ENCODE measurements around the gene SLC4A7.
"Not testable (repeated sequence)": the region's sequence is repeated elsewhere in the genome, so short reads cannot be mapped to it uniquely, and the experiment has no call there.

The SLC4A7 gene

DNA sequence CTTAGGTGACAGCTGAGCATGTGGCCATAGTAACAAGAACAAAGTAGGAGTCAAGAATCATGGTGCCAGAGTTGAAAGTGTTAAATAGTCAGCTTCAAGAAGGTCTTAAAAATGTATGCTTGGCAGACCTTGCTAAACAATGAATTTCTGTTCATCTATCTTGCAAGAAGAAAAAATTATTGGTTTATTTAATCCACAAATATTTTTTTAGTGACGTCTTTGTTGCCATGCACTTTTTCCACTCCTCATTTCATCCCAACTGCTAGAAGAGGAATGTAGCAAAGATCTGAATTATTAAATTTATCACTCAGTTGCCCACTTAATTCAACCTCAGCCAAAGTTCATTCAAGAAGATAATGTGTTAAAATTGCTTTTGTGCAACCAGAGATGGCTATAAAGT lies 3.2 kb upstream of the SLC4A7 start:
- no peak for DNase-seq (ENCODE audit: low read depth)

DNA sequence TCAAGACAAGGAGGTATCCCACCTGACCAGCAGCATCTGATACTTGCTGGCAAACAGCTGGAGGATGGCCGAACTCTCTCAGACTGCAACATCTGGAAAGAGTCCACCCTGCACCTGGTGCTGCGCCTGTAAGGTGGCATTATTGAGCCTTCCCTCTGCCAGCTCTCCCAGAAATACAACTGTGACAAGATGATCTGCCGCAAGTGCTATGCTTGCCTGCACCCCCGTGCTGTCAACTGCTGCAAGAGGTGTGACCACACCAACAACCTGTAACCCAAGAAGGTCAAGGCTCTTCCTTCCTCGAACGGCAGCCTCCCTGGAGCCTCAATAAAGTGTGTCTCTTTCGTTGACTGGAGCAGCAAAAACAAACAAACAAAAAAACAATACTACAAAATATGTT lies 2.2 kb upstream of the SLC4A7 start:
- no peak for DNase-seq (ENCODE audit: low read depth)

DNA sequence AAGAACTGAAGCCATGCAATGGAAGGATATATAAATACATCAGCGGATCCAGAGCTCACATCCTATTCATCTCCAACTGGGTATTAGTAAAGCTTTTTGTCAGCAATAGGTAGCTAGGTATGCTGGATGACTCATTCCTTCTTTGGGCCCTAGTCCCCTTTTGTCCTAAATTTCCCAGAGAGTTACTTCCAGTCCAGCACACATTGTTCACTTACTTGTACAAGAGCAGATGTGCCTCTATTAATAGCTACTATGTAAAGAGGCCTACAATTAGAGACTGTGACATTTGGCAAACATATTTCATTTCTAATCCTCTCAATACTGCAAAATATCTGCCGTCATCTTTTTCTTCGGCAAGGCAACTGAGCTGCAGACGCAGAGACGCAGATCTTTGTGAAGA lies 1.7 kb upstream of the SLC4A7 start:
- no peak for DNase-seq (ENCODE audit: low read depth)

DNA sequence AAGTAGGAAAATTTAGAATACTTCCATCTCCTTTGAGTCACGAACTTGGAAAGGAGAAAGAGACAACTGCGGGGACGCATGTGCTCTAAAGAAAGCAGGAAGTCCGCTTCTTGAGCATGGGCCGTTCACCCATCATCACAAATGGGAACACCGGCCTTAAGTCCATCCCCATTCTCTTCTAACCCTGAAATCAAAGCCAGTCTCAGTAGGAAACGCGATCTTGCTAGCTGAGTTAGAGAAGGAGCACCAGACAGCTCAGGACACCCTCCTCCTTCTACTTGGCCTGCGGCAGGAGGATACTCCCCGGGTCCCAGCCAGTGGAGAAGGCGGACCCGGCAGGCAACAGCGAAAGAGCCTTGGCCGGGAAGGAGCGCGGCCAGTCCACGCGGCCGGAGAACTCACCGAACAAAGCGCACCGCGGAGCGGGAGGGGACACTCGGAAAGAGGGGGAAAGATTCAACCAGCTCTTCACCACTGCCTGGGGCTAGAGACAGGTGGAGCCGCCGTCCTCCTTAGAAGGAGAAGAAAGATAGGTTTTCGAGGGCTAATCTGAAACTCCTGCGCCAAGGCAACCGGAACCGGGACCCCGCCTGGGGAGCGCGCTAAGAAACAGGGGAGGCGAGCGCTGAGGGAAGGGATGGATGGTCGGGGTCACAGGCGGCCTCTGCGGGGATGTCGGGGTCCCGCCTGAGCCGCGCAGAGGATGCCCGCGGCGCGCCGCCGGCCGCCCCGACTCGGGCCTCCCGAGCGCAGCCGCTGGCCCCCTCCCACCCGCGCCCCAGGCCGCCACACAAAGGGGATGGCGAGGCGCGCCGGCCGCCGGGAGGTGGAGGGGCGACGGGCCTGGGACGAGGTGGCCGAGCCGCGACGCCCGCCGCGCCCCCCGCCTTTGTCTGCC lies 818 bp downstream of the SLC4A7 start:
- DNase-seq (ENCODE audit: low read depth): peak; percentile 61

DNA sequence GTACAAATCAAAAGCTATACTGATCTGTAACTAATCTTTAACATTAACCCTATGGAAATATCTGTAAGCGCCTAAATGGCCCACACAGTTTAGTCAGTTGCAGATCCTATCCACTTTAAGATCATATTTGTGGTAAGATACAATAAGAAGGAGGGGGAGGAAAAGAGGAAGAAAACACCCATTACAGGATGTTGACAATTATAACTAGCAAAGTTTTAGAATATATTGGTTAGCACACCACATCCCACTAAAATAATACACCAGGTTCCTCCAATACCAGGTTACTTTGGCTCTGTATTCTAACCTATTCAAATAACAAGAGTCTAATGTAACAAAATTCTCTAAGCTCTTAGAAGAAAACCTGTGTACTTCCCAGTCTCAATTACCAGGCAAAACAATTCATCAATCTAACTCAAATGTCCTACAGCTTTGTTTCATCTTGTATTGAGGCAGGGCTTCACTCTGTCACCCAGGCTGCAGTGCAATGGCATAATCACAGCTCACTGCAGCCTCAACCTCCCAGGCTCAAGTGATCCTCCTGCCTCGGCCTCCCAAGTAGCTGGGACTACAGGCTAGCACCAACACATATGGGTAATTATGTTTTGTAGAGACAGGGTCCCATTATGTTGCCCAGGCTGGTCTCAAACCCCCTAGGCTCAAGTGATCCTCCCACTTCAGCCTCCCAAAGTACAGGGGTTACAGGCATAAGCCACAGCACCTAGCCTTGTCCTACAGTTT lies 4.2 kb downstream of the SLC4A7 start:
- DNase-seq (ENCODE audit: low read depth): no peak

DNA sequence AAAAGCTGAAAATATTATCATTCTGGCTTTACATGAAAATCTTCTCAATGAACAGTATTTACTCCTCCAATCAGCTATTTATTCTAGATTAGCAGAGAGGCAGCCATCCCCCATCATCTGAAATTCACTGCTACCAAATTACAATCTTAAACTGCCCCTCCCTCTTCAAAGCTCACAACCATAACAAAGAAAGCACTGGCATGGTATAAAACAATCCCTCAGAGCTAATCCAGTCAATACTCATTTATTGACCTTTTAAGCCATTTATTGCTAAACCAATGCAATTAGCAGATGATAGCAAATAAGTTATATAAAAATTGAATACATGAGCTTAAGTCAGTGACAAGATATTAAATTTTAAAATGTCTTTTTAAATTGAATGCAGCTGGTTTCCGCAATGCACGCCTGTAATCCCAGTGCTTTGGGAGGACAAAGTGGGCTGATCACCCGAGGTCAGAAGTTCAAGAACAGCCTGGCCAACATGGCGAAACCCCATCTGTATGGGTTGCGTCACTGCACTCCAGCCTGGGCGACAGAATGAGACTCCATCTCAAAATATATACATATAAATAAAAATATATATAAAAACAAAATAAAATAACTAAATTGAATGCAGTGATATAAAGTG lies 12.1 kb downstream of the SLC4A7 start:
- DNase-seq (ENCODE audit: low read depth): no peak

DNA sequence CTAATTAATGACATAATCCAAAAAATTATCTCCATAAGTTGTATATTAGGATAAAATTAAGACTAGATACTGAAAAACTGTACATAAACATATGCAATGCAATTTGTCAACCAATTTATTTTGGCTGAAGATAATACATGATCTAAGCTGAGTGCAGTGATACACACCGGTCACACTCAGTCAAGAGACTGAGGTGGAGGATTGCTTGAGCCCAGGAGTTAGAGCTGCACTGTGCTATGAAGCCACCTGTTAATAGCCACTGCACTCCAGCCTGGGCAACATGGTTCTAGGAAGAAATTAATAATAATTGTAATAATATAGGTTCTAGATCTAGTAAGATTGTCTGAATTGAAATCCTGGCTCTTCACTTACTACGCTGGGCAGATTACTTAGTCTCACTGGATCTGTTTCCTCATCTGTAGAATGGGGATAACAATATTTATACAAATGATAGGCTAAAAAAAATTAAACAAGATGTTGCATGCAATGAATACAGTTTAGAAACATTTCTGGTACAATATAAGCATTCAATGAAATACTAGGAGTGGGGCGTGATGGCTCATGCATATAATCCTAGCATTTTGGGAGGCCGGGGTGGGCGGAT lies 15.8 kb downstream of the SLC4A7 start:
- no peak for DNase-seq (ENCODE audit: low read depth)

DNA sequence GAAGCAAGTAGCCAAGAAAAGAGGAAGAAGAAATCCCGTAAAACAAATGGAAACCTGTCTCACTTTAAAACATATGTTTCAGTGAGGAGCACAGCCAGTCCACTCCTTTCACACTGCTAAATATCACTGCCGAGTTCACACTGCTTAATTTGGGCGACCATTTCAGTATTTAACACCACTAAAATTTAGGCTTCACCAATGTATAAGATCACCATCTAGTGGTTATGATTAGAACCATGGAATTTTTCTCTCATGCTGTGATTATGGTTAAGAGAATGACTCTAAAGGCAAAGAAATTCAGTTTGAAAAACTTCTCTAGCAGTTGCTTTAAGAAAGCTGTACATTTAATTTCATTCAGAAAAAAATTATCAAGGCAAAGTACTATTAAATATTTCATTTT lies 16.6 kb downstream of the SLC4A7 start:
- no peak for DNase-seq (ENCODE audit: low read depth)

DNA sequence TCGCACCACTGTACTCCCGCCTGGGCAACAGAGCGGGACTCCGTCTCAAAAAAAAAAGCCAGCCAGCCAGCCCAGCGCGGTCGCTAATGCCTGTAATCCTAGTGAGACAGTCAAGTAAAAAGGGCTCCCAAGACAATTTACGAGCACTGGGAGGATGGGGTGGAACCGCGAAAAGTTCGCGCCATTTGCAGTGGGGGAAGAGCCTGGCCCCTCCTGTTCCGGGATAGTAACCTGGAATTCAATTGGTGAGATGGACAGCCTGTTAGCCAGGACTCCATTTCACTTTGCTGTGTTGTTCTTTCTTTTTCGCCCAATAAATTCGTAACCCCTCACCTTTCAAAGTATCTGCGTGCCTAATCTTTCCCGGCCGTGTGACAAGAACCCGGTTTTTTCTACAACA lies 19.5 kb downstream of the SLC4A7 start:
- DNase-seq (ENCODE audit: low read depth): no peak

DNA sequence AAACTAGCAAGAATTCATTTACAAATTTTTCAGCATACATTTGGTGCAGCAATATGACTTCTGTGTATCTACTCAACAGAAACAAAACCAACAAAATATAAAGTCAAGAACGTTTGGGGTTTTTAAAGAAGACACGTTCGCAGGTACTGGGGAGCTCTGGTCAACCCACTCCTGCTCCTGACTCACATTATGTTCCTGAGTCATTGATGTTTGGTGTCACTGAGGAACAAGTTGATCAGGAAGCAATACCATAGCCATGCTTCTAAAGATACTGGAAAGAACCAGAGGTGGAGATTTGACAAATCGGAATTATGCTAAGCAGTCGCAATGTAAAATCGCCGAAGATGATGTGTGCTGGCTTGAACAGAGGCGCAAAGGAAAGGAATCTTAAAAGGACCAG lies 22.0 kb downstream of the SLC4A7 start:
- no peak for DNase-seq (ENCODE audit: low read depth)

DNA sequence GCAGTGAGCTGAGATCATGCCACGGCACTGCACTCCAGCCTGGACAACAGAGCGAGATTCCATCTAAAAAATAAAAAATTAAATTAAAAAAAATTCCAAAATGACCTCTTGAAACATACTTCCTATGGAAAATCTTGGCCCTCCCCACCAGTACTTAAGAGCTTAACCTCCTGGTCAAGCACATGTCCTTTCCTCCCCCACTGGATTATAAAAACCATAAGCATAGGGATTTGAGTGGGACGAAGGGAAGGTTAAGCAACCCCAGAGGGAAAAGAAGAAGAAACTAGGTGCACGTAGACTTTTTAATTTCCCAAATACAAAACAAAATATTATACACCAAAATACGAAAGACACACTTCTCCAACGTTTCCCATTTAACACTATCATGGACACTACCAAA lies 25.3 kb downstream of the SLC4A7 start:
- DNase-seq (ENCODE audit: low read depth): no peak

DNA sequence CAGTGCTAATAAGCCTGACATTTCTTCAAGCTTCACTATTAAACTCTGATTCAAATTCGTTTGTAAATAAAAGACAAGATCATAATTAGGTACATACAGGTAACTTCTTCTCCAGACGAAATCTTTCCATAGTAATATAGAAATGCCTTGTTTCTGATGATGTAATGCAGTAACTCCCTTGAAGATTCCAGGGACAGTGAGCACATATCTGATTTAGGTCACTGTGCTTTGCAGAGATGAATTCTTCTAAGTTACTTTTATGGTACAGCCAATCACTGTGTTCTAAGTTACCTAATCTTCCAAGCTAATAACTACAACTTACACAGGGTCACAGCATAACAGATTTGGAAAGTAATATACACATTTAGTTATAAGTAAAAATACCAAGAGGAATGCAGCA lies 27.6 kb downstream of the SLC4A7 start:
- DNase-seq (ENCODE audit: low read depth): no peak

DNA sequence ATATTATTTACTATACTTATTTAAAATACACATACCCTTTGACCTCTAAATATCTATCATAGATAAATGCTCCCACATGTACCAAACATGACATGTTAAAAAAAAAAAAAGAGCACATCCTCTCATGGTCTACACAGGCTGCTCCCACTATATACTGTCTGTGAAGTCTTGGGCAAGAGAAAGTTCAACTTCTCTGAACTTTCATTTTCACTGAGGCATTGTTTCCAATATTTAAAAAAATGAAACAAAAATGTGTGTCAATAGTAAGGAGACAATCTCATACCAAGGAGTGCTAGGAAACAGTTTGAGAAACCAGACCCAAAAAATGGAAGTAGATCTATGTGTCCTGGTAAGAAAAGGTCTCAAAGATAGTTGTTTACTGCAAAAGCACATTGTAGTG lies 29.3 kb downstream of the SLC4A7 start:
- no peak for DNase-seq (ENCODE audit: low read depth)

DNA sequence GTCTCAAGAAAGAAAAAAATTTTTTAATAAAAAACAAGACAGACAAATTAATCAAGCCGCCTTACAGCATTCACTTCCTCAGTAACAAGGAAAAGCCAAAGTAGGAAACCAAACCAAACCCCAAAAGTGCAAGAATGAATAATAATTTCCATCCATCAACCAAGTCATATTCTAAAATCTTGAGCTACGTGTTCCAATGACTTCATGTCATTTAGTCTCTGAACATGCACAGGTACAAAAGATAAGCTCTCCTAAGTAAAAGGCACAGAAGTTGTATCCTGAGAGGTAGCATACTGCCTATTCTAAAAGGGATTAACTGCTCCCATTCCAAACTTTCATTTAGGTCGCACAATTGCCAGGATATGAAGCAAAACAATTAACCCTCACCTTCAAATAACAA lies 29.7 kb downstream of the SLC4A7 start:
- DNase-seq (ENCODE audit: low read depth): no peak

DNA sequence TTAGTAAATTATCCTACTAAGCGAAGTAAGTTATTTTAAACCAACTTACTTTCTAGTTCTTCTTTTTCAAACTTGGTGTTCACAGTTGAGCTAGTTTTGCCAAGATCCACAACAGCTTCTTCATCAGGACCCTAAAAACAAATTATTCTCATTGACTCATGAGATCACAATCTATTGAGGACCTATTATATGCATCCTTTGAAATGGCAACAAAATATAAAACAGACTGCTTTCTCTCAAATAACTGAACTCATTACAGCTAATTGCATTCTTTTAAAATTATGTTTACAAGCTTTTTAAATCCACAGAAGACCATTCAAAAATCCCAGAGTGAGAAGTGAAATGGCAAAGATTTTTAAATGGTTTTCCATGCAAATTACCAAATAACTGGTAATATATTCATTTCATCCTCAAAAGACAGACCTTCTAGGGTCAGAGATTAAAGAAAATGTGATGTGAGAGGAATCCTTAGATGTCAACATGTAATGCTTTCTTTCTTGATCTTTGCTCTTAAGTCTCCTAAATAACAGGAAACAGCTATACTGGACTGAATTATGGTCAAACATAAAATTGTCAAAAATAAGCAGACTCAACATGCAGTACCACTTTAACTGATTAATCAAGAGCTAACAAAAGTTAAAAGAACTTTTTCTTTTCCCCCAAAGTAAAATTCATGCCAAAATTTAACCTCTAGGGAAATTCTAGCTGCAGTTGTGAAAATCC lies 31.7 kb downstream of the SLC4A7 start:
- no peak for DNase-seq (ENCODE audit: low read depth)

DNA sequence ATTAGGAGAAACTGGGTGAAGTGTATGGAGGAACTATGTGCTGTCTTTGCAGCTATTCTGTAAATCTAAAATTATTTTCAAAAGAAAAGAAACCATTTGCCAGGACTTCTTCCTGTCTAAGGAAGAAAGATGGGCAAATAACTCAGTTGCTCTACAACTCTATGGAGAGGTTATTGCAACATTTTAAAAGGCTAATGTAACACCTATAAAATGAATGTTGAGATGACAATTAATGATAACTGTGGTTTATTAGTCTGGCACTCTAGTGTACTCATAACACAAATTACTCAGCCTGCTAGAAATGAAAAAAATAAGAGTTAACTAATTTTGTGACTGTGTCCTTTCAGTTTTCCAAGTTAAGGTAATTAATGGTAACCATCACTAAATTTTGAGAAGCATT lies 32.3 kb downstream of the SLC4A7 start:
- DNase-seq (ENCODE audit: low read depth): no peak

DNA sequence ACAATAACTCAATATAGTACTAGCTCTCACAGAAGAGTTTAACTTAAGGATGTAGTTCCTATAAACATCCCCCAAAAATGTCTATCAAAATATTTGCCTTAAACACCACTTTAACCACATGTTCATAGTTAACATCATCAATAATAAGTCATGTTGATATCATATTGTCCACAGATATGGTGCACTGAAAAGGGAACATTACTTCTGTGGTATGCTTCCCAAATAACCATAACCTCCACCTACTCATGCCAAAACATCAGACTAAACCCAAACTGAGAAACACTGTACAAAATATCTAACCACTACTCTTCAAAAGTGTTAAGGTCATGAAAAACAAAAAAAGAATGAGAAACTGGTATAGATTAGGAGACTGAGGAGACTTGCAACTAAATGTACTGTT lies 32.9 kb downstream of the SLC4A7 start:
- no peak for DNase-seq (ENCODE audit: low read depth)

DNA sequence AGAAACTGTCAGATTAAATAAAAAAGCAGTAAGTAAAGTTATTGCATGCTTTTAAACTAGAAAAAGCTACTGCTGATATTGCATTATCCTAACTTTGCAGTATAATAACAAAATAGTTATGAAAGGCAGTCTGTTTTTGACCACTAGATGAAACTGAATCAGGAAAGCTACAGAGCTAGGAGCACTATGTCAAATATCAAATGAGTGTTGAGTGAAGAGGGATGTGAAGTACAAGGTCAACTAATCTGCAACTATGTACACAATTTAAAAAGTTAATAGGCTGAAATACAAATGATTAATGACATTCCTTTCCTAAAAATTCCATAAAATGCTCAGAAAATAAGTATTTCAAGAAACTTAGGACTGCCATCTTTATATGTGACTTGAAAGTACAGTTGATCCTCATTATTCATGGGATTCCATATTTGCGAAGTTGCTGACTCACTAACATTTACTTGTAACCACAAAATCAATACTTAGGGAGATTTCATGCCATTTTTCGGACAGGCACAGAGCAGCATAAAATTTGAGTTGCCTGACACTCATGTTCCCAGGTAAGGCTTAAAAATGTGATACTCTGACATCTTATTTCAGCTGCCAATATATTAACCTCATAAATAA lies 34.5 kb downstream of the SLC4A7 start:
- DNase-seq (ENCODE audit: low read depth): no peak

DNA sequence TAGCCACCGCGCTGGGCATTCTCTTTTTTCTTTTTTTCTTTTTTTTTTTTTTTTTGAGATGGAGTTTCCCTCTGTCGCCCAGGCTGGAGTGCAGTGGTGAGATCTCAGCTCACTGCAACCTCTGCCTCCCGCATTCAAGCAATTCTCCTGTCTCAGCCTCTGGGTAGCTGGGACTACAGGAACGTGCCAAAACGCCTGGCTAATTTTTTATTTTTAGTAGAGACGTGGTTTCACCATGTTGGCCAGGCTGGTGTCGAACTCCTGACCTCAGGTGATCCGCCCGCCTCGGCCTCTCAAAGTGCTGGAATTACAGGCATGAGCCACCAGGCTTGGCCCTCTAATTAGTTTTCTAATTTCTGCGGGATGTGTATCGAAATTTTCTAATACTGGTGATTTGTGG lies 41.2 kb downstream of the SLC4A7 start:
- not testable (repeated sequence) for DNase-seq (ENCODE audit: low read depth)

DNA sequence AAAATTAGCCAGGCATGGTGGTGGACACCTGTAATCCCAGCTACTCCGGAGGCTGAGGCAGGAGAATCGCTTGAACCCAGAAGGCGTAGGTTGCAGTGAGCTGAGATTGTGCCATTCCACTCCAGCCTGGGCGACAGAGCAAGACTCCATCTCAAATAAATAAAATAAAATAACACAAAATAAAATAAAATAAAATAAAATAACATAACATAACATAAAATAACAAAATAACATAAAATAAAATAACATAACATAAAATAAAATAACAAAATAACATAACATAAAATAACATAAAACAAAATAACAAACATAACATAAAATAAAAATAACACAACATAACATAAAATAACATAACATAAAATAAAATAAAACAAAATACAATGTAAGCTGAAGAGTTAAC lies 45.8 kb downstream of the SLC4A7 start:
- not testable (repeated sequence) for DNase-seq (ENCODE audit: low read depth)

DNA sequence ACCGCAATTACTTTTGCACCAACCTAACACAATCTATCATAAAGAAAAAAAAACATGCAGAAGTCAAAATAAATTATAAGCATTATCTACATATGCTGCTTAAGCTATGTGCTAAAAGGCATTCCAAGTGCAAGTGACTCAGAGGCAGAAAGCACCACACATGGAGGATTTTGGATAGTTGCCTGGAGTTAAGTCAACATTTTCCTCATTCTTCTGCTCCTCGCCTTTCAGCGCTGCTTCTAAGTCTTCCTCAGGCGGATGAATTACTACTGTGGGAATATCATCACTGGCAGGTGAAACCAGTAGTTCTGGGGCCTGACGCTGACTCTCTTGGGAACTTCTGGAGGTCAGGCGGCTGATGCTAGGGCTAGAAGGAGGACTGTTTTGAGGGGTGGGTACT lies 53.1 kb downstream of the SLC4A7 start:
- peak; percentile 97 for DNase-seq (ENCODE audit: low read depth)

DNA sequence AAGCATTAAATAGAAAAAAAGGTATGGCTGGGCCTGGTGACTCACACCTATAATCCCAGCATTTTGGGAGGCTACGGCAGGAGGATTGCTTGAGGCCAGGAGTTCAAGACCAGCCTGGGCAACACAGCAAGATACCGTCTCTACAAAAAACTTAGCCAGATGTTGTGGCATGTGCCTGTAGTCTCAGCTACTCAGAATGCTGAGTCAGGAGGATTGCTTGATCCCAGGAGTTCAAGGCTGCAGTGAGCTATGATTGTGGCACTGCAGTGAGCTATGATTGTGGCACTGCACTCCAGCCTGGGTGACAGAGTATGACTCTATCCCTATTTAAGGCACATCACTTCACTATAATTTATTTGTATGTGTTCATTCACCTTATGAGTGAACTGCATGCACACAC lies 54.3 kb downstream of the SLC4A7 start:
- DNase-seq (ENCODE audit: low read depth): no peak
